D721Med (cell line): ENCODE results near the gene ZNF431.
"Not testable (repeated sequence)": the region's sequence is repeated elsewhere in the genome, so short reads cannot be mapped to it uniquely, and the experiment has no call there.

Experiments used
- DNase-seq: peaks from one replicate; pipeline ENCODE4 v3.0.0; 2011; ENCODE audit warnings: low spot score; ENCODE audit not compliant: insufficient read length
- FAIRE-seq: peaks from 2 replicates; lab custom pipeline; 2011; peaks lifted over from hg19 to GRCh38; lab: Jason Lieb, UNC
- CTCF ChIP-seq: IDR thresholded peaks from 2 replicates; pipeline ENCODE4 v1.5.1; 2012; ENCODE audit warnings: mild to moderate bottlenecking, control low read depth; ENCODE audit not compliant: insufficient read depth; ENCODE audit errors: missing control alignments

The ZNF431 gene

DNA sequence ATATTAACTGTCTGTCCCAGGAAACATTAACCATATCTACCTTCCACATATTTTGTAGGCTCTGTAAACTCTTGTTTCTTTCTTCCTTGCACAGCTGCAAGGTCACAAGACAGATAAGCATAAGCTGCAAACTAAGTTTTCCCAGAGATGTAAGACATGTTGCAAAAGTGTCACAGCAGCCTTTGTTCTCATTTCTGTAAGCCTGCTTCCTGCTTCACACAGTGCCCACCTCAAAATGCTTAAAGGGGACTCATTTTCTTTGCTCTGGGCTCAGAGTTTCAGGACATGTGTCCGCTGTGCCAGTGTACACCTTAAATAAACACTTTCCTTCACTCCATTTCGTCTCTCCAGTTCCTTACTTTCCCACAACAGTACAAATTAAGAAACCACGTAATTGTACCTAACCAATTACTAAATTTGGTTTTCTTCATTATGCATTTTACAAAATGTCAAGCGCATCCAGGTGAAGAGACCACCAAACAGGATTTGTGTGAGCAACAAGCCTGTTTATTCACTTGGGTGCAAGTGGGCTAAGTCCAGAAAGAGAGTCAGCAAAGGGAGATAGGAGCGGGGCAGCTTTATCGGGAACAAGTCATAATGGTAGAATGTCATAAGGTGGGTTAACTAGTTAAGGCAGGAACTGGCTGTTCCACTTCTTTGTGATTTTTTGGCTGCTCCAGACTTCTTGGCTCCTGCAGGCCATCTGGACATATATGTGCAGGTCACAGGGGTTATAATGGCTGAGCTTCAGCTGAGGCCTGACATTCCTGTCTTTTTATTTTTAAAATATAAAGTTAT lies 12.7 kb upstream of the ZNF431 start:
- no peak for TF ChIP-seq CTCF
- FAIRE-seq (no peak), DNase-seq (no peak)

DNA sequence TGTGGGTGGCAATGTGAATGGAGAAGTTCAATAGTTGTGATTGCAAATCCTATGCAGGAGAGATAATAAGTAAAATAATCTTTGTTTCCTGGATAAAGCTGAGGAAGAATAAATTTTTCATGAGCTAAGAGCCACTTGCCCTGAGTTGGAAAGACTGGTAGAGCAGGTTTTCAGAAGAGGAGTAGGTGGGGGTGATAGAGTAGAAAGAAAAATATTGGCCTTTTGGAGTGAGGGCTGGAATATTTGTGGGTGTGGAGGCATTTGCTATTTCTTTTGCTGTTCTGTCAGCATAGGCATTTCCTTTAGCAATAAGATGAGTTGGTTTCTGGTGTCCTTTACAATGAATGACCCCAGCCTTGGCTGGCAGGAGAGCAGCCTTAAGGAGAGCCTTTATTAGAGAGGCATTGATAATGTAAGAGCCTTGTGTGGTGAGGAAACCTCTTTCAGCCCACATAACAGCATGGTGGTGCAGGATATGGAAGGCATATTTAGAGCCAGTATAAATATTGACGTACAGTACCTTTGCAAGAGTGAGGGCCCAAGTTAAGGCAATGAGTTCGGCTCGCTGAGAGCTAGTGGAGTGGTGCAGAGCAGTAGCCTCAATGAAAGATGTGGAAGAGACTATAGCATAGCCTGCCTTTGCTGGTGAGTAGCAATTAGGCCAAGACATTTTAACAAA lies 11.6 kb upstream of the ZNF431 start:
- no peak for FAIRE-seq
- TF ChIP-seq CTCF = no peak

DNA sequence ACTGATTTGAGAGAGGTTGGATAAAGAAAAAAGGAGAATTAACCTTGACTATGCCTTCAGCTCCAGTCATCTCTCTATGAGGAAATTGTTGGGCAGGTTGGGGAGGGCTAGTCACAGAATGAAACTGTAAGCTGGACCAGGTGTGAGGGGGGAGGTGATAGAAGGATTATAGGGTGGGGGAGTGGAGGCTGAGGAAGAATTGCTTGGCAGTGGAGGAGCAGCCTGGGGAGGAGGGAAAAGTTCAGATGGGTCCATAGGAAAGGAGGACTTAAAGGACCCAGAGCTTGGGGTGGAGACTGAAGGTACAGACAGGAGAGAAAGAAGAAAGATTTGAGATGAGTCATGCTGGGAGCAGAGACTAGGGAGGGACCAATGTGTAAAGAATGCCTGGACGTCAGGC lies 8.2 kb upstream of the ZNF431 start:
- DNase-seq (no peak), FAIRE-seq (no peak)
- TF ChIP-seq CTCF = no peak

More for the DNA sequence above, 11.6 kb upstream of the ZNF431 start:
- no peak for DNase-seq

DNA sequence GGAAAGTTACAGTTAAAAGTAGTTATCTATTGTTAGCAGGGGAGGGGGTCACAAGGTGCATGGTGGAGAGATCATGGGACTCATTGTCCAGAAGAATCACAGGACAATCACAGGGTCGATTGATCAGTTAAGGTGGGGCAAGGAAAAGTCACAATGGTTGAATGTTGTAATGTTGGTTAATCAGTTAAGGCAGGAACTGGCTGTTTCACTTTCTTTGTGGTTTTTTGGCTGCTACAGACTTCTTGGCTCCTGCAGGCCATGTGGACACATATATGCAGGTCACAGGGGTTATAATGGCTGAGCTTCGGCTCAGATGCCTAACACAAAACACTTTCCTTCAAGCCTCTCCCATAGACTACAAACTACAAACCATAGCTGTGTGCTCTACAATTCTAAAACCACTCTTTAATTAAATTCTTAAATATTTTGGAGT lies 6.9 kb upstream of the ZNF431 start:
- DNase-seq (no peak), FAIRE-seq (no peak)
- no peak for TF ChIP-seq CTCF

DNA sequence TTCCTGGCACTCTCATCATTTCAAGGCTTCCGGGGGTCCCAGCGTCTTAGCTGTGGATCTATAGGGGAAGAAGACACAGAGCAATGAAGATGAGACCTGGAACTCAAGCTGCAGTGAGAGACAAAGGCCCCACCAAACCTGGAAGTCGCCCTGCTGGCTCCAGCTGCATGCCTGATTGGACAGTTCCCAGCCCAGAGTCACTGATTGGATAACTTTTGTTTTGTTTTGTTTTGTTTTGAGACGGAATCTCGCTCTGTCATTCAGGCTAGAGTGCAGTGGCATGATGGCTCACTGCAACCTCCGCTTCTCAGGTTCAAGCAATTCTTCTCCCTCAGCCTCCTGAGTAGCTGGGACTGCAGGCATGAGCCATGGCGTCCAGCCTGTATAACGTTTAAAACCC lies 6.4 kb upstream of the ZNF431 start:
- TF ChIP-seq CTCF = no peak
- FAIRE-seq (no peak), DNase-seq (no peak)

DNA sequence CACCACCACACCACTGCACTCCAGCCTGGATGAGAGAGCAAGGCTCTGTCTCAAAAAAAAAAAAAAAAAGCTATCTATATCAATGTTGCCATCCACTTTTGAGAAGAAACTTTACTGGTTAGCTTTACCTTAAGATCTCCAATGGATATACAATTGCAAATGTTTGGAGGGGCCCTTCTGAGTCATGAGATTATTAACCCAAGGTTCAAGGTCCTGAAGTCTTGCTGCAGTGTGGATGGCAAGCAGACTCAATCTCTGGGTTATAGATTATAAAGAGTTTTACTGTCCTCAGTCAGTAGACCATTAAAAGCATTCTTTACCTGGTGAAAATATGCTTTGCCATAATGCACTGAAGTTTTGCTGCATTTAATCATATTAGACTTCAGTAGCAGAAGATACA lies 3.7 kb upstream of the ZNF431 start:
- FAIRE-seq = no peak
- DNase-seq = no peak
- no peak for TF ChIP-seq CTCF

GRCh38 chr19:21141006-21141405 lies 834 bp upstream of the ZNF431 start:
- FAIRE-seq, DNase-seq: not testable (repeated sequence)
